Measurements from ENCODE around the gene GAL3ST3.

DNA sequence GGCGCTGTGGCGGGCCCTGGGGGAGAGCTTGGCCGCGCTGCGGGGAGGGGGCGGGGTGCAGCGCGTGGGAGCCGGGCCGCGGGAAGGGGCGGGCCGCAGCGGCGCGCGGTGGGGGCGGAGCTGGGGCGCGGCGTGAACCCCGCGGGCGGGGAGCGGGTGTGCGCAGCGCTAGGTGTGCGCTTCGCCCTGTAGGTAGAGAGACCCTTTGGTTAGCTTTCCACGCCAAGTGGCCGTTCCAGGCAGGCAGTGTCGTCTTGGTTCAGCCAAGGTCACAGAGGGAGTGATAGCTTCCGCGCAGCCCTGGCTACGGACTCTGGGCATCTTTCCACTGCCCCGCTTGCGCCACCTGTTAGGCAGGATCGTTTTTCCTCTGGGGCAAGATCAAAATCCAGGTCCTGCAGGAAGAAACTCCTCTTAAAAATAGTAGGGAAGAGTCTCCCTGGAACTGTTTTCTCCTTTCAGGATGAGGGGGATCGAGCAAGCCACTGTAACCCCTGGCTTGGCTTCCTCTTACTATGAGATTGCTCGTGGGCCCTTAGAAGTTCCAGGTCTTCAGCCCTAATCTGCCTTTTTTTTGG is 46.2 kb downstream of the GAL3ST3 start:
- TF ChIP-seq, protein P1, sequence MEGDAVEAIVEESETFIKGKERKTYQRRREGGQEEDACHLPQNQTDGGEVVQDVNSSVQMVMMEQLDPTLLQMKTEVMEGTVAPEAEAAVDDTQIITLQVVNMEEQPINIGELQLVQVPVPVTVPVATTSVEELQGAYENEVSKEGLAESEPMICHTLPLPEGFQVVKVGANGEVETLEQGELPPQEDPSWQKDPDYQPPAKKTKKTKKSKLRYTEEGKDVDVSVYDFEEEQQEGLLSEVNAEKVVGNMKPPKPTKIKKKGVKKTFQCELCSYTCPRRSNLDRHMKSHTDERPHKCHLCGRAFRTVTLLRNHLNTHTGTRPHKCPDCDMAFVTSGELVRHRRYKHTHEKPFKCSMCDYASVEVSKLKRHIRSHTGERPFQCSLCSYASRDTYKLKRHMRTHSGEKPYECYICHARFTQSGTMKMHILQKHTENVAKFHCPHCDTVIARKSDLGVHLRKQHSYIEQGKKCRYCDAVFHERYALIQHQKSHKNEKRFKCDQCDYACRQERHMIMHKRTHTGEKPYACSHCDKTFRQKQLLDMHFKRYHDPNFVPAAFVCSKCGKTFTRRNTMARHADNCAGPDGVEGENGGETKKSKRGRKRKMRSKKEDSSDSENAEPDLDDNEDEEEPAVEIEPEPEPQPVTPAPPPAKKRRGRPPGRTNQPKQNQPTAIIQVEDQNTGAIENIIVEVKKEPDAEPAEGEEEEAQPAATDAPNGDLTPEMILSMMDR (IDR thresholded peaks at IDR 0.05; ENCODE audit: insufficient read depth, low read depth, low read length): no peak
- TF ChIP-seq EZH2 (IDR thresholded peaks at IDR 0.05; ENCODE audit: insufficient read depth, low read length): no peak
